Prostate gland (tissue), 2 donors: ENCODE results near the gene TLX2. TPM values are rescaled to one million over a fixed set of nuclear protein-coding genes. Genes with fewer than 3 reads are reported as not detected.

Experiments
- DNase-seq: peaks from one replicate; pipeline ENCODE4 v3.0.0-alpha.2; 2019; ENCODE audit warnings: low spot score
- H3K27ac ChIP-seq, 2 donors: fragments of 200-600 bp; sonication (generic); 2 replicates each; pipeline ENCODE4 v1.5.1; 2017 to 2019
- H3K27me3 ChIP-seq: fragments of 200-600 bp; sonication (generic); replicated peaks from 2 replicates; pipeline ENCODE4 v1.5.1; 2019; ENCODE audit not compliant: insufficient read depth
- H3K36me3 ChIP-seq, 2 donors: fragments of 200-600 bp; sonication (generic); 1 replicate in 1 of 2; 2 replicates in 1 of 2; pipeline versions ENCODE4 v1.5.1 to v1.8.1; 2017 to 2019
- H3K4me1 ChIP-seq: fragments of 200-600 bp; sonication (generic); replicated peaks from 2 replicates; pipeline ENCODE4 v1.5.1; 2019
- H3K4me3 ChIP-seq, 2 donors: fragments of 200-600 bp; sonication (generic); 2 replicates each; pipeline ENCODE4 v1.5.1; 2017 to 2019
- H3K9me3 ChIP-seq: fragments of 200-600 bp; sonication (generic); 2 replicates; pipeline ENCODE4 v1.5.1; 2017
- CTCF ChIP-seq, 4 experiments: fragments of 200-600 bp in 2 of 4; fragments of 450-650 bp in 2 of 4; sonication (generic) in 2 of 4; IDR thresholded peaks; 1 replicate in 3 of 4; 2 replicates in 1 of 4; pipeline ENCODE4 v1.5.1; 2016 to 2019; ENCODE audit warnings: antibody characterized with exemption in 4 of 4, mild to moderate bottlenecking in 2 of 4, moderate library complexity in 2 of 4
- POLR2A ChIP-seq: fragments of 450-650 bp; IDR thresholded peaks from one replicate; pipeline ENCODE4 v1.6.1; 2016; ENCODE audit warnings: antibody characterized with exemption, mild to moderate bottlenecking
- POLR2AphosphoS5 ChIP-seq: sonication (generic); formaldehyde crosslinking; IDR thresholded peaks from one replicate; pipeline ENCODE4 v1.6.1; 2017; ENCODE audit warnings: antibody characterized with exemption
- WGBS: methylation state at CpG from one replicate; pipeline ENCODE4 v1.1.5; 2018; 5-methylcytosine and 5-hydroxymethylcytosine counted together
- intact Hi-C: fragments of 100-400 bp; cut with DNase I; formaldehyde crosslinking; loops from one replicate; pipeline ENCODE4 v1.14.2; 2022
- total RNA-seq, 2 donors: library from RNA; depleted of rRNA; stranded (reverse); fragments of >200 nt; gene quantifications; one replicate each; pipeline ENCODE4 v1.1.0, GENCODE V29; 2016

The TLX2 gene
- total RNA-seq, 2 donors from 2014 or later: 0.97 TPM; not detected in 1

GRCh38 chr2:74528600-74529356 lies 14.5 kb downstream of the TLX2 start:
- Histone ChIP-seq H3K4me3 (peak overlapping the region; percentile 63 to 89), H3K36me3 (peaks cover 0 to 4% of the 10 kb centered on the region in 2 donors), H3K9me3 (no peaks in the 10 kb centered on the region), H3K4me1 (peaks cover 7% of the 10 kb centered on the region), H3K27ac (peak overlapping the region; percentile 67 to 82), H3K27me3 (no peaks in the 10 kb centered on the region)
- intact Hi-C loops: loop anchor here (1.0 to 10.0 kb wide), 2 partner anchors 45 to 56 kb away; partner anchors contain the start of gene TTC31
- DNase-seq: no peak
- 28% methylated on average over 17 of the region's 29 CpGs for WGBS
- TF ChIP-seq POLR2AphosphoS5 (no peak), CTCF (IDR thresholded peaks at IDR 0.05) (no peak), POLR2A (no peak)

GRCh38 chr2:74529357-74530238 lies 15.3 kb downstream of the TLX2 start, which contains the start of the genes AUP1 and HTRA2:
TSS of gene AUP1 (minus strand) at chr2:74529706. CDS start at chr2:74529629, 77 bp downstream.
TSS of gene HTRA2 (plus strand) at chr2:74529933. CDS start at chr2:74530007, 74 bp downstream.
- Histone ChIP-seq H3K27me3 (no peaks in the 10 kb centered on the region), H3K4me1 (peaks cover 7% of the 10 kb centered on the region), H3K27ac (peak within 1 kb of the TSS; percentile 67 to 82), H3K9me3 (no peaks in the 10 kb centered on the region), H3K4me3 (peak within 1 kb of the TSS; percentile 63 to 89), H3K36me3 (peaks cover 0 to 4% of the 10 kb centered on the region in 2 donors)
- WGBS: under 1% methylated on average over 86 of the region's 87 CpGs
- intact Hi-C loops: loop anchor here (1.0 to 10.0 kb wide), 2 partner anchors 46 to 55 kb away; partner anchors contain the start of gene TTC31
- TF ChIP-seq CTCF (IDR thresholded peaks at IDR 0.05): peak in 2 of 4 experiments; percentile 30 to 31
- TF ChIP-seq POLR2AphosphoS5: peak; percentile 98
- peak; percentile 47 for TF ChIP-seq POLR2A
- DNase-seq: peak; percentile 99

GRCh38 chr2:74530239-74531187 lies 16.3 kb downstream of the TLX2 start:
- Histone ChIP-seq H3K4me3 (peak overlapping the region; percentile 63 to 89), H3K36me3 (peaks cover 0 to 4% of the 10 kb centered on the region in 2 donors), H3K27ac (peak overlapping the region; percentile 54 to 77), H3K27me3 (no peaks in the 10 kb centered on the region), H3K9me3 (no peaks in the 10 kb centered on the region), H3K4me1 (peaks cover 7% of the 10 kb centered on the region)
- 3% methylated on average over 54 of the region's 54 CpGs for WGBS
- DNase-seq: no peak
- no peak for TF ChIP-seq POLR2A
- no peak for TF ChIP-seq CTCF (IDR thresholded peaks at IDR 0.05)
- TF ChIP-seq POLR2AphosphoS5: no peak
- intact Hi-C loops: no loop called here

GRCh38 chr2:74531666-74532065 lies 17.4 kb downstream of the TLX2 start:
- Histone ChIP-seq H3K4me1 (peaks cover 7% of the 10 kb centered on the region), H3K27me3 (no peaks in the 10 kb centered on the region), H3K4me3 (no peak overlapping the region), H3K9me3 (no peaks in the 10 kb centered on the region), H3K27ac (no peak overlapping the region), H3K36me3 (peaks cover 0 to 3% of the 10 kb centered on the region in 2 donors)
- no peak for TF ChIP-seq POLR2A
- no peak for DNase-seq
- intact Hi-C loops: no loop called here
- WGBS: 90% methylated on average over 7 of the region's 7 CpGs
